Natural killer cell (primary cell): ENCODE data around the gene DGCR8. TPM values are rescaled to one million over a fixed set of nuclear protein-coding genes. Genes with fewer than 3 reads are reported as not detected.
A peak's percentile ranks its signal among the peaks of the same experiment; 100 is the strongest.

Experiments
- ATAC-seq, 3 donors: fragments of 150-1000 bp in 2 of 3; fragments of 200-7000 bp in 1 of 3; cut with Tn5 transposase; 1 replicate in 1 of 3; 2 replicates in 2 of 3; pipeline ENCODE4 v1.10.0; 2021; ENCODE audit warnings: mild to moderate bottlenecking in 2 of 3, moderate library complexity in 2 of 3
- DNase-seq, 2 donors: peaks; one replicate each; pipeline versions ENCODE4 v3.0.0 to v3.0.0-alpha.2; 2013 to 2021; ENCODE audit warnings: mixed read lengths in 1 of 2
- H3K27ac ChIP-seq: one replicate; pipeline ENCODE4 v1.5.1; 2013; ENCODE audit warnings: mild to moderate bottlenecking, low read length
- H3K27me3 ChIP-seq: one replicate; pipeline ENCODE4 v1.6.1; 2013; ENCODE audit warnings: low read length; ENCODE audit not compliant: control insufficient read depth, insufficient read depth
- H3K36me3 ChIP-seq: one replicate; pipeline ENCODE4 v1.6.1; 2013; ENCODE audit warnings: low read length; ENCODE audit not compliant: control insufficient read depth, insufficient read depth
- H3K4me1 ChIP-seq: one replicate; pipeline ENCODE4 v1.6.1; 2013; ENCODE audit warnings: low read length; ENCODE audit not compliant: control insufficient read depth, insufficient read depth
- H3K4me3 ChIP-seq: one replicate; pipeline ENCODE4 v1.5.1; 2013; ENCODE audit warnings: low read length
- H3K9me3 ChIP-seq: one replicate; pipeline ENCODE4 v1.6.1; 2013; ENCODE audit warnings: low read length; ENCODE audit not compliant: control insufficient read depth, insufficient read depth
- H3K27ac Mint-ChIP-seq, 2 donors: one replicate each; pipeline ENCODE4 v1.8.0; 2022; ENCODE audit warnings: mild to moderate bottlenecking in 2 of 2, mixed read lengths in 2 of 2, moderate library complexity in 1 of 2
- H3K27me3 Mint-ChIP-seq, 2 donors: one replicate each; pipeline ENCODE4 v1.8.0; 2022; ENCODE audit warnings: low read depth in 2 of 2, mixed read lengths in 2 of 2
- H3K36me3 Mint-ChIP-seq: one replicate; pipeline ENCODE4 v1.8.0; 2022; ENCODE audit warnings: mixed read lengths
- H3K4me1 Mint-ChIP-seq, 2 donors: one replicate each; pipeline ENCODE4 v1.8.0; 2022; ENCODE audit warnings: mixed read lengths in 2 of 2
- H3K4me3 Mint-ChIP-seq: one replicate; pipeline ENCODE4 v1.8.0; 2022; ENCODE audit warnings: mild to moderate bottlenecking, moderate library complexity, mixed read lengths
- H3K9me3 Mint-ChIP-seq, 2 donors: one replicate each; pipeline ENCODE4 v1.8.0; 2022; ENCODE audit warnings: mixed read lengths in 2 of 2
- WGBS: methylation state at CpG from one replicate; pipeline ENCODE4 v1.1.7; 2013; ENCODE audit warnings: missing lambda C conversion rate; ENCODE audit not compliant: insufficient coverage; 5-methylcytosine and 5-hydroxymethylcytosine counted together
- intact Hi-C: fragments of 100-400 bp; cut with micrococcal nuclease; formaldehyde crosslinking; loops from one replicate; pipeline ENCODE4 v1.14.2; 2022
- total RNA-seq, 4 donors: library from RNA; stranded (reverse); fragments of 120-200 nt in 1 of 4; gene quantifications; one replicate each; pipeline versions ENCODE4 v1.2.3 to v1.2.4, GENCODE V29; 2013 to 2022
- TF ChIP-seq, protein P1 (sequence below): fragments of 200-600 bp; IDR thresholded peaks from one replicate; pipeline ENCODE4 v1.8.0; 2022; ENCODE audit warnings: antibody characterized with exemption

The DGCR8 gene
- total RNA-seq, 3 donors from 2014 or later (not counting 1 experiment from before 2014, with no cell fraction given), result 45.3 to 64.7 (median 64.0) TPM

DNA sequence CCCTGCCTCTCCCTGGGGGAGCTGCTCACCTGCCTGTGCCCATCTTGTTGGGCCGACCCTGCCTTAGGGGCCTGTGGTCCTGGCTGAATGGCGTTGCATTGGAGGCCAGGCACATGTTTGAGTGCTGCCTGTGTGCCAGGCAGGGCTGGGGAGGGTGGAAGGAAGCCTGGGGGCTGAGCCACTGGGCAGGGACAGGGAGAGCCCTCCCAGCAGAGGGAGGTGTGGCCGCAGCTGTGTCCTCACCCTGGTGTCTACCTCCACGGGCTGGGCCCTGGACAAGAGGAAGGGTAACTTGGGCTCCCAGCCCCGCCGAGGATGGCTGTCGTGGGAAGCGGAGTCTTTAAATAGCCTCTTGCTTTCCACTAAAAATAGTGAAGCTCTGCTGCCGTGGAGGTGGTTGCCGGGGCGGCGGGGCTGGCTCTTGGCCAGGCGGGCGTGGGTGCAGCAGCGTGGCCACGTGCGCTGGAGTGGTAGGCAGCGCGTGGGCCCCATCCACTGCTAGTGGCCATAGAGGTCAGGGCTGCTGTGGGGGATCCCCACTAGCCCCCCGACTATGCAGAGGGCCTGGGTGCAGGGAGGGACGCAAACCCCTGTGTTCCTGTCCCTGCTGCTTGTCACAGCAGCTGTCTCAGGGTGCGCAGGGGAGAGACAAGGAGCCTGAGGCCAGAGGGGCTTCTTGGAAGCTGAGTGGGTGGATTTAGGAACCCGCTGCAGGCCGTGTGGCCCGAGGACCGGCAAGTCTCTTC, 57.8 kb downstream of the DGCR8 start:
- H3K27ac ChIP-seq, result no peak overlapping the region
- intact Hi-C loops, result no loop called here
- DNase-seq, result no peak
- Mint-ChIP-seq H3K4me1 (peaks cover 6 to 47% of the 10 kb centered on the region in 2 donors), H3K27ac (peak overlapping the region in 1 of 2 donors; percentile 52), H3K27me3 (no peaks in the 10 kb centered on the region), H3K9me3 (no peaks in the 10 kb centered on the region), H3K36me3 (no peaks in the 10 kb centered on the region), H3K4me3 (no peak overlapping the region)
- no peak for ATAC-seq
- H3K9me3 ChIP-seq, result no peaks in the 10 kb centered on the region
- no peak overlapping the region for H3K4me3 ChIP-seq
- TF ChIP-seq, protein P1, sequence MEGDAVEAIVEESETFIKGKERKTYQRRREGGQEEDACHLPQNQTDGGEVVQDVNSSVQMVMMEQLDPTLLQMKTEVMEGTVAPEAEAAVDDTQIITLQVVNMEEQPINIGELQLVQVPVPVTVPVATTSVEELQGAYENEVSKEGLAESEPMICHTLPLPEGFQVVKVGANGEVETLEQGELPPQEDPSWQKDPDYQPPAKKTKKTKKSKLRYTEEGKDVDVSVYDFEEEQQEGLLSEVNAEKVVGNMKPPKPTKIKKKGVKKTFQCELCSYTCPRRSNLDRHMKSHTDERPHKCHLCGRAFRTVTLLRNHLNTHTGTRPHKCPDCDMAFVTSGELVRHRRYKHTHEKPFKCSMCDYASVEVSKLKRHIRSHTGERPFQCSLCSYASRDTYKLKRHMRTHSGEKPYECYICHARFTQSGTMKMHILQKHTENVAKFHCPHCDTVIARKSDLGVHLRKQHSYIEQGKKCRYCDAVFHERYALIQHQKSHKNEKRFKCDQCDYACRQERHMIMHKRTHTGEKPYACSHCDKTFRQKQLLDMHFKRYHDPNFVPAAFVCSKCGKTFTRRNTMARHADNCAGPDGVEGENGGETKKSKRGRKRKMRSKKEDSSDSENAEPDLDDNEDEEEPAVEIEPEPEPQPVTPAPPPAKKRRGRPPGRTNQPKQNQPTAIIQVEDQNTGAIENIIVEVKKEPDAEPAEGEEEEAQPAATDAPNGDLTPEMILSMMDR, result no peak
- WGBS, result 41% methylated on average over 26 of the region's 26 CpGs
- H3K27me3 ChIP-seq, result no peaks in the 10 kb centered on the region
- peaks cover 7% of the 10 kb centered on the region for H3K36me3 ChIP-seq
- peaks cover 42% of the 10 kb centered on the region for H3K4me1 ChIP-seq

DNA sequence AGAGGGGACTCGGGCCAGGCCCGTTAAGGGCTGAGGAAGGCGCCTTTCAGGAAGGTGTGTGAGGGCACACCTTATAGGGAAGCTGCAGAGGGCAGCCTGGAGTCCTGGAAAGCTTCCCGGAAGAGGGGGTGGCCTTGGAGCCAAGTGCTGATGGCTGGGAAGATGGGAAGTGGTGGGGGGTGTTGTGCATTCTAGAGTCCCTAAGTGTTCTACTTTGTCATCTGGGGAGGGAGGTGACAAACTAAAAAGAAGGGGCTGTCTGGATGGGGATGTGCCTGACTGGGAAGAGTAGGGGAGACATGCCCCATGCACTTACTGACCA, 58.3 kb downstream of the DGCR8 start:
- WGBS, result 82% methylated on average over 4 of the region's 4 CpGs
- Mint-ChIP-seq H3K9me3 (no peaks in the 10 kb centered on the region), H3K27me3 (no peaks in the 10 kb centered on the region), H3K36me3 (no peaks in the 10 kb centered on the region), H3K4me1 (peaks cover 6 to 41% of the 10 kb centered on the region in 2 donors), H3K27ac (no peak overlapping the region), H3K4me3 (no peak overlapping the region)
- no peaks in the 10 kb centered on the region for H3K27me3 ChIP-seq
- no peak overlapping the region for H3K27ac ChIP-seq
- H3K9me3 ChIP-seq, result no peaks in the 10 kb centered on the region
- TF ChIP-seq, protein P1, result no peak
- H3K36me3 ChIP-seq, result peaks cover 7% of the 10 kb centered on the region
- no peak for ATAC-seq
- H3K4me1 ChIP-seq, result peaks cover 36% of the 10 kb centered on the region
- intact Hi-C loops, result no loop called here
- no peak overlapping the region for H3K4me3 ChIP-seq
- DNase-seq, result no peak

- no peaks in the 10 kb centered on the region for H3K9me3 ChIP-seq
- DNase-seq (no peak), ATAC-seq (peak in 1 of 3 donors; percentile 51)
- H3K27me3 Mint-ChIP-seq, result no peaks in the 10 kb centered on the region
- peaks cover 6 to 36% of the 10 kb centered on the region in 2 donors for H3K4me1 Mint-ChIP-seq
- H3K4me3 Mint-ChIP-seq, result no peak overlapping the region
- H3K36me3 Mint-ChIP-seq, result no peaks in the 10 kb centered on the region
- TF ChIP-seq, protein P1, result no peak
- peak overlapping the region in 1 of 2 donors; percentile 40 for H3K27ac Mint-ChIP-seq
- intact Hi-C loops, result no loop called here
- peaks cover 32% of the 10 kb centered on the region for H3K4me1 ChIP-seq
- 59% methylated on average over 16 of the region's 16 CpGs for WGBS
- H3K4me3 ChIP-seq, result no peak overlapping the region
- no peak overlapping the region for H3K27ac ChIP-seq
- H3K36me3 ChIP-seq, result peaks cover 7% of the 10 kb centered on the region
- H3K9me3 Mint-ChIP-seq, result no peaks in the 10 kb centered on the region
- no peaks in the 10 kb centered on the region for H3K27me3 ChIP-seq
These were observed 58.8 kb downstream of the DGCR8 start for GRCh38 chr22:20138868-20139267.
